ENCODE measurements around the gene ARHGEF18. TPM values are rescaled to one million over a fixed set of nuclear protein-coding genes. Genes with fewer than 3 reads are reported as not detected.

The ARHGEF18 gene
- total RNA-seq, 1 donor from 2014 or later: 51.2 TPM

DNA sequence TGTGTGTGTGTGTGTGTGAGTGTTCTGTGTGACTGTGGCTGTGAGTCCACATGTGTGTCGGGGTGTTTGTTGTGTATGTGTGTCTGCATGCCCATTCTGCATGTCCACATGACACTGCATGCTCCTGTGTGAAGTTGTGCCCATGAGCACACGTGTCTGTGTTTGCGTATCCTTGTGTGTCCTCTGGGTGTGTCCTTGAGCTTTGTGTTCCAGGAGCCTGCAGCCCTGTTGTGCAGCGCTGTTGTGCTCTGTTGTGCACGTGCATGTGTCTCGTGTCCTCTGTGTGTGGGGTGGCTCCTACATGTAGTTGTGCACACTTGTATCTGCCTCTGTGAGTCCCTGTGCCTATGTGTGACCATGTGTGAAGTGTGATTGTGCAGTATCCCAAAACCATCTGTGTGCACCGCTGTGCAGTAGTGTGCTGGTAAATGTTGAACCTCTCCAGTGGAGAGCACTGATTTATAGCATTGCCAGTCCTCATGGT is 2.2 kb upstream of the ARHGEF18 start:
- intact Hi-C loops (cut with micrococcal nuclease): loop anchor here (5.0 kb wide), 1 partner anchor 51 kb away; no protein-coding TSS in a partner anchor

- intact Hi-C loops (cut with micrococcal nuclease): loop anchor here (5.0 kb wide), 1 partner anchor 50 kb away; no protein-coding TSS in a partner anchor
Measured at GRCh38 chr19:7346997-7347396, 1.7 kb upstream of the ARHGEF18 start.

DNA sequence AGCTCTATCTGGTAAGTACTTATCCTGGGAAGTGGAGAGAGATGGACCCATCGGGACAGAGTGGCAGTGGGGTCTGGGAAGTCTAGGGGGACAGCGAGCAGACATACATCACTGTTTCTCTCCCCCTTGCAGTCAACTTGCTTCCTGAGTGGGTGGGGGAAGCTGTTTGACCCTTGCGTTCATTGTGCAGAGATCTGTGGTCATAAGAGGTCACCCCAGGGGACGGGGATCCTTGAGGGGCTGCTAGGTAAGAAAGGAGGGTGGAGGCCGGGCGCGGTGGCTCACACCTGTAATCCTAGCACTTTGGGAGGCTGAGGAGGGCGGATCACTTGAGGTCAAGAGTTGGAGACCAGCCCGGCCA is 474 bp downstream of the ARHGEF18 start:
- intact Hi-C loops (cut with micrococcal nuclease): loop anchor here (5.0 kb wide), 1 partner anchor 48 kb away; no protein-coding TSS in a partner anchor

DNA sequence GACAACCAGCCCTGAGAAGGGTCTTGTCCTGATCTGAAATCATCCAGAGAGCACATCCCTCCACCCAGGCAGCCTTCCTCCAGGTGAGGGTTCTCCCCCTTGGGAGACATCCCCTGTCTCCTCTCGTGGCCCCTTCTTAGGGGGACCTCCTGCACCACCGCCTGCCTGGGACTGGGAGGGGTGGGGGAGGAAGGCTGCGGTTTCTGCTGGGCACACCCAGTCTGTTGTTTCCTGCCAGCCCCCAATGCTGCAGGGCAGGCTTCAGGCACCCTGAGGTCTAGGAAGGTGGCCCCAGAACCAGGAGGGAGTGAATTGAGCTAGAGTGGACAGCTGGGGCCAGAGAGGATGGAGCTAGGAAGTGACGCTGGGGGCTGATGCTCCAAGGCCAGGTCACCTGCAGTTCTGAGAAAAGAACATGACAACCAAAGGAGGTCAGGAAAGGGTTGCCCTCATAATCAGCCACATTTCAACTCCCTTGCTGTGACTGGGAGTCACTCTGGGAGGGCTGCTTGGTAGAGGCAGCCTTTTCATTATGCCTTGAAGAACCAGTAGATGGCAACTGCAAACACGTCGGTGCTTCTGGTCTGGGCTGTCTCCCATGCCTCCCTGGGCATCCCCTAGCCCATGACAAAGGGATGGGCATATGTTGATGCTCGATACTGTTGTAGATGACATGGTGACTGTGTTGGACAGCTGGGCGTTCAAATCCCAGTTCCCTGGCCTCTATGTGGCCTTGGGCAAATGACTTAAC is 1.4 kb downstream of the ARHGEF18 start:
- intact Hi-C loops (cut with micrococcal nuclease): loop anchor here (5.0 kb wide), 2 partner anchors 47 to 332 kb away; partner anchors contain the start of gene TRAPPC5

- intact Hi-C loops (cut with micrococcal nuclease): loop anchor here (5.0 kb wide), 1 partner anchor 330 kb away; the partner anchor contains the start of gene TRAPPC5
Measured at GRCh38 chr19:7351861-7352260, 3.1 kb downstream of the ARHGEF18 start.

DNA sequence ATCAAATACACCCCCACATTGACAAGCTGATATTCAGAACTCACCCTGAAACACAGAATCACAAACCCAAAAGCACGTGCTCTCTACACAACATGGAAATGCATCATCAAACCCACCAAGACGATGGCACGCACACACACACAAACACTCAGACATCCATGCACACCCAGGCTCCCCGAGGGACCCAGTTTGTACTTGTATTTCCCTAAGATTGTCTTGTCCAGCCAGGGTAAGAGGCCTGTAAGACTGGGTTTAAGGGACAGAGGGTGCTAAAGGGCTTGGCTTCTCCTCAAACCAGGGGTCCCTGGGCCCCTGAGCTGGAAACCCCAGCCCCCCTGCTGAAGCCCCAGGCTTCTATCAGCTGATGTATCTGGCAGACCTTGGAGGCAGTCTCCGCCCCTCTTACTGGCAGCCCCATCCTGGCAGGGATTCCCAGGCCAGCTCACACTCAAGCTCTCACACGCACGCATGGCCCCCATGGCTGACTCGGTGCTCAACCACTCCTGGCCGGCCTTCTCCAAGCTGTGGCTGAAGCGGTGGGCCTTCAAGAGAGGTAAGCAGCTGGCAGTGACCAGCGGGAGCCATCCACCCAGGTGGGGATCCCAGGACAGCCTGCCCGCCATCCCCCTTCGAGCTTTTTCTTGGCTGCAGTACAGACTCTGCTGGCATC is 6.5 kb downstream of the ARHGEF18 start:
- intact Hi-C loops (cut with micrococcal nuclease): loop anchor here (2.0 kb wide), 1 partner anchor 214 kb away; no protein-coding TSS in a partner anchor

DNA sequence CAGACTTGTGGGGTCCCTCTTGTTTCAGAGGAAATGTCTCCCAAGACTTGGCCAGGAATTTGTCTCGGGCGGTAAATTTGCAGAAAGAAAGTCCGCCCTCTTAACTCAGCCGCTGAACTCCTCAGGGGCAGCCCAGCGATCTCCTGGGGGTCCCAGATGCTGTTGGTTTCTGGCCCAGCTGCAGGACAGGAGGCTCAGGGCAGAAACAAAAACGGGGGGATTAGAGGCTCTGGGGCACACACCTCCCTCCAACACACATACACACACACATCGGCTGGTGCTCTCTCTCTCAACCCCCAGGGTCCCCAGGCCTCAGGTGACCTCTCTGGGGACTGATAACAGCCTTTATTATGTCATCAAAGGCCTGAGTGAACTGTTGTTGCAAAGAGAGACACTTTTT is 7.1 kb downstream of the ARHGEF18 start:
- intact Hi-C loops (cut with micrococcal nuclease): loop anchor here (2.0 kb wide), 1 partner anchor 213 kb away; no protein-coding TSS in a partner anchor

GRCh38 chr19:7356899-7357627 is 8.3 kb downstream of the ARHGEF18 start:
- intact Hi-C loops (cut with micrococcal nuclease): no loop called here

GRCh38 chr19:7358102-7358597 is 9.4 kb downstream of the ARHGEF18 start:
- intact Hi-C loops (cut with micrococcal nuclease): no loop called here

GRCh38 chr19:7360393-7360984 is 11.8 kb downstream of the ARHGEF18 start:
- intact Hi-C loops (cut with micrococcal nuclease): no loop called here

DNA sequence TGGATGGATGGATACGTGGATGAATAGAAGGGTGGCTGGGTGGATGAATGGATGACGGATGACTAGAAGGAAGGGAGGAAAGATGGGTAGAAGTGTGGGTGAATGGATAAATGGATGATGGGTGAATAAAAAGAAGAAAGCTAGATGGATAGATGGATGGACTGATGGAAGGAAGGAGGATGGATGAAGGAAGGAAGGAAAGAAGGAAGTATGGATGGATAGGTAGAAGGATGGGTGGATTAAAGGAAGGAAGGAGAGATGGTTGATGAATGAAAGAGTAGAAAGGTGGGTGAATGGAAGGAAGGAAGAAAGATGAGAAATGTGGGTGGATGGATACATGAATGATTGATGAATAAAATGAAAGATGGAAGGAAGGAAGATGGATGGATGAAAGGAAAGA is 14.5 kb downstream of the ARHGEF18 start:
- intact Hi-C loops (cut with micrococcal nuclease): no loop called here

DNA sequence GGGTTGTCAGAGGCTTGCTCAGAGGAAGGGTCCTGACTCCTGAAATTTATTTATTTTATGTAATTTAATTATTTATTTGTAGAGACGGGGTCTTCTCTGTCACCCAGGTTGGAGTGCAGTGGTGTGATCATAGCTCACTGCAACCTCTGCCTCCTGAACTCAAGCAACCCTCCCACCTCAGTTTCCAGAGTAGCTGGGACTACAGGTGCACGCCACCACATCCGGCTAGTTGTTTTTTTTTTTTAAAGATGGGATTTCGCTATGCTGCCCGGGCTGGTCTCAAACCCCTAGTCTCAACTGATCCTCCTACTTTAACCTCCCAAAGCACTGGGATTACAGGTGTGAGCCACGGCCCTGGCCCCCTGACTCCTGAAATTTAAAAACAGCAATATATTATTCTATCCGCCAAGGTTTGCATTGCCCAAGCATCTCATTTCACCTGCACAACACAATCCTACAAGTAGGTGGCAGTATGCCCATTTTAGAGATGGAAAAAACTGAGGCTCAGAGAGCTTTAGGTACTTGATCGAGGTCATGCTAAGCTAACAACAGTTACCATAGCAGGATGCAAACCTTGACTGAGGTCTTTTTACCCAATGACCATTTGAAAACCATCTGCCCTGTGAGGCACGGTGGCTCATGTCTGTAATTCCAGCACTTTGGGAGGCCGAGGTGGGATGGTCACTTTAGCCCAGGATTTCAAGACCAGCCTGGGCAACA is 18.1 kb downstream of the ARHGEF18 start:
- intact Hi-C loops (cut with micrococcal nuclease): loop anchor here (1.0 to 5.0 kb wide), 2 partner anchors 200 to 432 kb away; no protein-coding TSS in a partner anchor

GRCh38 chr19:7368456-7368855 is 19.7 kb downstream of the ARHGEF18 start:
- intact Hi-C loops (cut with micrococcal nuclease): loop anchor here (5.0 kb wide), 1 partner anchor 199 kb away; no protein-coding TSS in a partner anchor

- intact Hi-C loops (cut with micrococcal nuclease): loop anchor here (5.0 kb wide), 1 partner anchor 198 kb away; no protein-coding TSS in a partner anchor
Measured at GRCh38 chr19:7368866-7369265, 20.1 kb downstream of the ARHGEF18 start.

GRCh38 chr19:7370546-7370945 is 21.8 kb downstream of the ARHGEF18 start:
- intact Hi-C loops (cut with micrococcal nuclease): no loop called here

DNA sequence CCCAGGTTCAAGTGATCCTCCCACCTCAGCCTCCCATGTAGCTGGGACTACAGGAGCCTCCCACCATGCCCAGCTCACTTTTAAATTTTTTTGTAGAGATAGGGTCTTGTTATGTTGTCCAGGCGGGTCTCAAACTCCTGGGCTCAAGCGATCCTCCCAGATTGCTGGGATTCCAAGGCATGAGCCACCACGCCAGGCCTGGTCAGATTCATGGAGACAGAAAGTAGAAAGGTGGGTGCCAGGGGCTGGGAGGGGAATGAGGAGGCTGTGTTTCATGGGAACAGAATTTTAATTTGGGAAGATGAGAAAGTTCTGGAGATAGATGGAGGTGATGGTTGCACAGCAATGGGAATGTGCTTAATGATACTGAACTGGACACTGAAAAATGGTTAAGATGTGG is 22.3 kb downstream of the ARHGEF18 start:
- intact Hi-C loops (cut with micrococcal nuclease): no loop called here

GRCh38 chr19:7372810-7373209 is 24.1 kb downstream of the ARHGEF18 start:
- intact Hi-C loops (cut with micrococcal nuclease): no loop called here

DNA sequence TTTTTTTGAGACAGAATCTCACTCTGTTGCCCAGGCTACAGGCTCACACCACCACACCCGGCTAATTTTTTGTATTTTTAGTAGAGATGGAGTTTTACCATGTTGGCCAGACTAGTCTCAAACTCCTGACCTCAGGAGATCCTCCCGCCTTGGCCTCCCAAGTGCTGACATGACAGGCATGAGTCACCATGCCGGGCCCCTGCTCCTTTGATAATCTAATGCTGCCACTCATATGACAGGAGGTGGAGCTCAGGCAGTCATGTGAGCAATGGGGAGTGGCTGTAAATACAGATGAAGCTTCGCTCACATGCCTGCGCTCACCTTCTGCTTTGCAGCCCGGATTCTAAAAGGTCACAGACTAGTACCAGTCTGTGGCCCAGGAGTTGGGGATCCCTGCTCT is 25.1 kb downstream of the ARHGEF18 start:
- intact Hi-C loops (cut with micrococcal nuclease): no loop called here

DNA sequence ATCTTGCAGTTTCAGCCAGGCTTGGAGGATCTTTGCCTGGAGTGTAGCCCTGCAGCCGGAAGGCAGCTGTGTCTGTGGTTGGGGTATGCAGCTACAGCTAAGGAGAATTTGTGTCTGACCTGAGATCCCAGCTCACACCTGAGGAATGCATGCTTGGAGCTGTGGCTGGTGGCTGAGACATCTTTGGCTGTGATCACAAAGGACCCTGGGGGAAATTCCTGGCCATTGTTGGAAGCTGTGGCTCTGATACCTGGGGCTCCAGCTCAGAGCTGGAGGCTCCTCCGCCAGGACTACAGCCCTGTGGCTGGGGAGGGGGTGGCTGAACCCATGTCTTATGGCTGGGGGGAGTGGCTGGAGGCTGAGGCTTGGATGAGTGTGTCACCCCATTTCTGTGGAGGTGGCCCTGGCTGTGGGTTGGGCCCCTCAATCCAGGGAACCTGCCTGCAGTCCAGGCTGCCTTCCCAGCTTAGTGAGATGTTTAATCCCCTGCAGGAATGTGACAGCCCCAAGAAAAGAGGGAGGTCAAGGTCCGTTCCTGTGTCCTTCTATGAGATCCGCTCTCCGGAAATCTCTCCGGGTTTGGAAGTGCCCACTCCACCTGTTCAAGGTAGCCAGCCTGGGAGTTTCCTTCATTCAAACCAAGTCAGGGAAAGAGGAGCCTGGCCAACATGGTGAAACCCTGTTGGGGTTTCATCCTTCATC is 27.6 kb downstream of the ARHGEF18 start:
- intact Hi-C loops (cut with micrococcal nuclease): no loop called here
